Measurements from ENCODE around the gene TMEM254.
"Not testable (repeated sequence)": the region's sequence is repeated elsewhere in the genome, so short reads cannot be mapped to it uniquely, and the experiment has no call there.

TMEM254 gene

GRCh38 chr10:80078448-80079311 is at the start of gene TMEM254:
TSS of gene TMEM254 (plus strand) at chr10:80078665. CDS start at chr10:80078700, 35 bp downstream.
- DNase-seq: peak; percentile 88

GRCh38 chr10:80029205-80029604 is 49.3 kb upstream of the TMEM254 start:
- DNase-seq: peak; percentile 60

- not testable (repeated sequence) for DNase-seq
These were observed 48.6 kb upstream of the TMEM254 start for GRCh38 chr10:80029865-80030264.

- DNase-seq: no peak
These were observed 46.0 kb upstream of the TMEM254 start for GRCh38 chr10:80032503-80032902.

GRCh38 chr10:80034766-80035165 is 43.7 kb upstream of the TMEM254 start:
- DNase-seq: not testable (repeated sequence)

DNA sequence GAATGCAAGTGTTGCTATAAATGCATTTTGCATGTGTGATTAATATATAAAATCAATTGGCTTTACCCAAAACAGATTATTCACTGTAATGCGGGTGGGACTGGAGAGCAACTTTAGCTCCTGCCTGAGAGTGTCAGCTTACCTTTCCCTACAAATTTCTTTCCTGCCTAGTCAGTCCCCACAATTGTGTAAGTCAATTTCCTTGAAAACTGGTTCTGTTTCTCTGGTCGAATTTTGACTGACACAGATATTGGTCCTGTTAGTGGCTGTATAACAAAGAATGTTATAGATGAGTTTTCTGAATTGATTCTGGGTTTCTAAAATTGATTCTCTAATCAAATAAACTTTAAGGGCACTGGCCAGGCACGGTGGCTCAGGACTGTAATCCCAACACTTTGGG is 43.0 kb upstream of the TMEM254 start:
- not testable (repeated sequence) for DNase-seq

DNA sequence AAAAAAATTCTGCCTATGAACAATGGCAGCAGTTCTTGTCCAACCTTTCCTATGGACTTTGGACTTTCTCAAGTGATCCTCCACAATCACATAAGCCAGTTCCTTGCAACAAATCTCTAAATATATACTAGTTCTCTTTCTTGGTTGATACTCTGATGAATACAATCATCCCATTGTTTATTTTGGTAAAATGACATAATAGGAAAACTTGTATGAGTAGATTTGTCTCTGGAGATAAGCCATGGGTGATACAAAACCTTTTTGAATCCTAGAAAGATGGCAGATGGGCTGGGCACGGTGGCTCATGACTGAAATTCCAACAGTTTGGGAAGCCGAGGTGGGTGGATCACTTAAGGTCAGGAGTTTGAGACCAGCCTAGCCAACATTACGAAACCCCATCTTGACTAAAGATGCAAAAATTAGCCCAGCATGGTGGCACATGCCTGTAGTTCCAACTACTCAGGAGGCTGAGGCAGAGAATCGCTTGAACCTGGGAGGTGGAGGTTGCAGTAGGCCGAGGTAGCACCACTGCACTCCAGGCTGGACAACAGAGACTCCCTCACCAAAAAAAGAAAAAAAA is 41.5 kb upstream of the TMEM254 start:
- DNase-seq: not testable (repeated sequence)

DNA sequence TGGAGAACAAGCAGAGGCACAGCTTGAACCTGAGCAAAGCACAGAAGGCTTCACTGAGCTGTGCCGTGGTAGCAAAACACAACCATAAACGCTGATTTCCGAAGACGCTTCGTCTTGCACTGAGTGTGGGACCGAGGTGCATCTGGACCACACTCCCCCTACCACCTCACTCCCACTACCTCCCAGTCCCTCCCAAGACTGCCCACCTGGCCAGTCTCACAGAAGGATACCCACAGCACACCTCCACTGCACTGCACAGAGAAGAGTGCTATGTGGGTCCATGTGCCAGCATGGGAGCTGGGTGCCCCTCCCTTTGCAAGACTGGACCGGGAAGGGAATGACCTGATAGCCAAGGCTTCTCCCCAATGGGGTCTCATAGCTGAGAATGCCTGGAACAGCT is 40.2 kb upstream of the TMEM254 start:
- DNase-seq: not testable (repeated sequence)

DNA sequence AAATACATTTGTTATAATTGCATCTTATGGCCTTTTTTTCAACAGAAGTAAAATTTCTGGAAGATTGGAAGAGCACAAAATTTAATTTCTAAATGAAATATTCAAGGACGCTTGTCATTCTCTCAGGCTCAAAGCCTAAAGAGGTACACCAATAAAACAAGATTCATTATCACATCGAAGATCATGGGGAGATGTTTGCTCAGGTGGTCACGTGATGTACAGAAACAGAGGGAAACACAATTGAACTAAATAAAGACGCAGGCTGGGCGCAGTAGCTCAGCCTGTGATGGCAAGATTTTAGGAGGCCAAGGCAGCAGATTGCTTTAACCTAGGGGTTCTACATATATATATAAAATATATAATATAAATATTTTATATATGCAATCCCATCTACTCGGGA is 37.3 kb upstream of the TMEM254 start:
- peak; percentile 20 for DNase-seq

DNA sequence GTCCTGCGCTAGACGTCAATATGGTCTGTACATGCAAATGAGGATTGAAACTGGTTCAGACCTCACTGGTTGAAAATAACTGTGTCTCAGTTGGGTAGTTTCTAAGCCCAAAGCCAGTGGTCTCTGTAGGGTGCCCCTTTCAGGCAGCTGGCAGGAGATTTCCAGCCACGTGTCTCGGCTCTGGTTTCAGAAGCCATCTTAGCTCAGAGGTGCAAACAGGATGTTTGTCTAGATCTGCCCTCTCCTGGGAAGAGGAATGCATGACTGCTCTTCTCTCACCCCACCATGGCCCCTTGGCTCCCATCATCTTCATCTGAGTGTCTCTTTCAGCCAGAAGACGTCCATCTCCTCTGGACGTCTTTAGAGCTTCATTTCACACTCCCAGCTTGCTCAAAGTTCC is 33.5 kb upstream of the TMEM254 start:
- DNase-seq: not testable (repeated sequence)

GRCh38 chr10:80046629-80047441 is 31.6 kb upstream of the TMEM254 start:
- peak; percentile 61 for DNase-seq

DNA sequence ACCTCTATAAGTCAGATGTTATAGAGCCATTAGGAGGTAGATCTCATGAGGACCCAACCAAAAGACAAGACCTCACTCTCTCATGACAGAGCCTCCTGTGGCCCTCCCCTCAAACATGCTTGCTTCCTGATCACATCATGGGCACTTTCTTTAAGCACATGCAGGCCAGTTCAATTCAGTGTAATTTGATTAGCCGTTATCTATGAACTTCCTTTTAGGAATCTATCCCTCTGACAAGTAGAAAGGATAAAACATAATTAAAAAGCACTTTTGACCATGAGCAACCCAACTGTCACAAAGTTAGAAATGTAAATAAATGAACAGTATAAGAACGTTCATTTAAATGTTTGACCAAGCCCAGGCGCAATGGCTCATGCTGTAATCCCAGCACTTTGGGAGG is 27.7 kb upstream of the TMEM254 start:
- DNase-seq: no peak

- no peak for DNase-seq
These were observed 26.5 kb upstream of the TMEM254 start for GRCh38 chr10:80051993-80052392.

DNA sequence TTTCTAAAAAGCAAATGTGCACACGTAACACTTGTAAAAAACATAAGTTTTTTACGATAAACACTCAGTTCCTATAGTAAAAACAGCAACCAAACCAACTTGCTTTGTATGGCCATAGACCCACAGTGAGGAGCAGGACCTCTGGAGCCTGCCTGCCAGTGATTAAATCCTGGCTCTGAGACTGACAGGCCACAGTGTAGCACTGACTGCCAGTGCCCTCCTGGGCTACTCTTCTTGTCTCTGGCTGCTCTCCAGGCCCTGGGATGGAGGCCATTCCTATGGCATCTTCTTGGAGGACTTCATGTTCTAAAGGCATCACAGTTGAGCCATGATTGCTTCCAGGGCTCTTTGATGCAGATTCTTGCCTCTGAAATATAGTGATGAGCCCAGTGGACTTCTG is 22.7 kb upstream of the TMEM254 start:
- DNase-seq: no peak

GRCh38 chr10:80057171-80057570 is 21.3 kb upstream of the TMEM254 start:
- DNase-seq: no peak

GRCh38 chr10:80064120-80064886 is 14.2 kb upstream of the TMEM254 start:
- DNase-seq: no peak

DNA sequence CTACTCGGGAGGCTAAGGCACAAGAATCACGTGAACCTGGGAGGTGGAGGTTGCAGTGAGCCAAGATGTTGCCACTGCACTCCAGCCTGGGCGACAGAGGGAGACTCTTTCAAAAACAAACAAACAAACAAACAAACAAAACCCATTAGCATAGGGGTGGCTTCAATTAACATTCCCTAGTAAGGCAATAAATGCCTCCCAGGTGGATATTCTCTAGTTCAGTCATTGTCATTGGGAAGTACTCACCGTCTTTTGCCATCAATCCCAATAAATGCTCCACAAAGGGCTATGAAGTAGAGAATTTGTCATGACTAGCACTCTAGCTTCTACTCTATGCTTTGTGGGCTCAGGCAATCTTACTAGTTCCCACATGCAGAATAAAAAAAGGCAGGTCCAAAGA is 11.7 kb upstream of the TMEM254 start:
- DNase-seq: no peak

DNA sequence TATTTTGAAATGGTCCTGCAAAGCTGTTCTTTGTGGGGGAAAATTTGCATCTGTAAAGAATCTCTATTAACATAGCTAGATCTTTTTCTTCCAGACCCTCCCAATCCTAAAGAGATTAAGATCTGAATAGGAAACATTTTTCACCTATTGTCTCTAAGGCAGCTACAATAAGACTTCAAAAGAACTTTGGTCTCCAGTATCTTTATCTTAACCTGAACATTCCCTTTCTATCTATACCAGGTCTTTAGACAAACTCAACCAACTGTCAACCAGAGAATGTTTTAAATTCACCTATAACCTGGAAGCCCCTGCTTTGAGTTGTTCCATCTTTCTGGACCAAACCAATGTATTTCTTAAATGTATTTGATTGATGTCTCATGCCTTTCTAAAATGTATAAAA is 10.6 kb upstream of the TMEM254 start:
- not testable (repeated sequence) for DNase-seq

GRCh38 chr10:80068270-80068669 is 10.2 kb upstream of the TMEM254 start:
- no peak for DNase-seq

GRCh38 chr10:80070057-80070456 is 8.4 kb upstream of the TMEM254 start:
- DNase-seq: no peak

DNA sequence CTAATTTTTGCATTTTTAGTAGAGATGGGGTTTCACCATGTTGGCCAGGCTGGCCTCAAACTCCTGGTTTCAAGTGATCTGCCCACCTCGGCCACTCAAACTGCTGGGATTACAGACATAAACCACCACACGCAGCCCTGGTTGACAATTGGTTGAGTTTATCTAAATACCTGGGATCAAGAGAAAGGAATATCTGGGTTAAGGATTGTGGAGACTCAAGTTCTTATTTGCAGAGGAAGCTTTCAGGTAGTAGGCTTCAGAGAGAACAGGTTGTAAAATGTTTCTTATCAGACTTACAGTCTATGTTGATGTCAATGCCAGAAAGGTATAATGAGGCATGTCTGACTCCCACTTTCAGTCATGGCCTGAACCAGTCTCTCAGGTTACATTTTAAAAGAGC is 5.9 kb upstream of the TMEM254 start:
- no peak for DNase-seq

DNA sequence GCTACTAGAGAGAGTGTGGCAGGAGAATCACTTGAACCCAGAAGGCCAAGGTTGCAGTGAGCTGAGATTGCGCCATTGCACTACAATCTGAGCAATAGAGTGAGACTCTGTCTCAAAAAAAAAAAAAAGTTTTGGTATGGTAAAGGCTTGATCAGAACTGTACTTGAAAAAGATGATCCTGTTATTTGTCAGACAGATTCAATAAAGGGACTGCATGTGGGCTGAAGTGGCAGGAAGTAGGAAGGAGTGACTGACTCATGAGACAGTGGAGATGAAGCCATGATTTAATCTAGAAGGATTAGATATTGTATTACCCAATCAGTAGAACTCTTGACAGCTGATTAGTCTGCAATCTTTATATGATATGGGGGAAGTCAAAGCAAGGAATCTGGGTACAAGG is 2.7 kb upstream of the TMEM254 start:
- DNase-seq: no peak

All from NCI-H69 (cell line).